Osteoblast (primary cell): Measurements from ENCODE around the gene PHLDA2. TPM values are rescaled to one million over a fixed set of nuclear protein-coding genes. Genes with fewer than 3 reads are reported as not detected.

Experiments
- DNase-seq: peaks from one replicate; pipeline ENCODE4 v3.0.0; 2011; ENCODE audit warnings: low spot score, mixed read lengths; ENCODE audit not compliant: insufficient read length; ENCODE audit errors: missing footprints
- H2AFZ ChIP-seq: 2 replicates; pipeline ENCODE4 v1.6.0; 2011; ENCODE audit warnings: mild to moderate bottlenecking, low read length
- H3K27ac ChIP-seq: 2 replicates; pipeline ENCODE4 v1.5.1; 2011; ENCODE audit warnings: mild to moderate bottlenecking, low read depth, low read length, moderate library complexity
- H3K27me3 ChIP-seq: 2 replicates; pipeline ENCODE4 v1.6.0; 2012; ENCODE audit warnings: mild to moderate bottlenecking, control low read depth, inconsistent platforms, low read length, moderate library complexity; ENCODE audit not compliant: insufficient read depth
- H3K36me3 ChIP-seq: 2 replicates; pipeline ENCODE4 v1.5.1; 2011; ENCODE audit warnings: mild to moderate bottlenecking, low read length, control low read depth, moderate library complexity; ENCODE audit not compliant: insufficient read depth
- H3K4me1 ChIP-seq: 2 replicates; pipeline ENCODE4 v1.5.1; 2011; ENCODE audit warnings: mild to moderate bottlenecking, low read length, control low read depth, moderate library complexity; ENCODE audit not compliant: insufficient read depth
- H3K4me2 ChIP-seq: 2 replicates; pipeline ENCODE4 v1.6.0; 2011; ENCODE audit warnings: mild to moderate bottlenecking, low read length; ENCODE audit not compliant: insufficient read depth
- H3K4me3 ChIP-seq: fragments of 200-600 bp; sonication (generic); 3 replicates; pipeline ENCODE4 v1.5.1; 2012; ENCODE audit warnings: mild to moderate bottlenecking, low read length, inconsistent platforms; ENCODE audit not compliant: insufficient read depth
- H3K79me2 ChIP-seq: 2 replicates; pipeline ENCODE4 v1.6.0; 2012; ENCODE audit warnings: mild to moderate bottlenecking, low read length, control low read depth, inconsistent platforms; ENCODE audit not compliant: insufficient read depth
- H3K9me3 ChIP-seq: 2 replicates; pipeline ENCODE4 v1.5.1; 2011; ENCODE audit warnings: low read depth, low read length, control low read depth
- H4K20me1 ChIP-seq: 2 replicates; pipeline ENCODE4 v1.6.0; 2012; ENCODE audit warnings: mild to moderate bottlenecking, low read length, control low read depth; ENCODE audit not compliant: insufficient read depth
- total RNA-seq: library from RNA; depleted of rRNA; stranded (reverse); fragments of >200 nt; gene quantifications from 2 replicates; pipeline ENCODE4 v1.2.3, GENCODE V29; 2012
- TF ChIP-seq, protein P1 (sequence below): IDR thresholded peaks from 2 replicates; pipeline ENCODE4 v1.5.1; 2011; ENCODE audit warnings: mild to moderate bottlenecking, low read depth, low read length, moderate library complexity; ENCODE audit errors: extremely low read depth

The PHLDA2 gene
- total RNA-seq, 1 donor: 2.5 TPM

DNA sequence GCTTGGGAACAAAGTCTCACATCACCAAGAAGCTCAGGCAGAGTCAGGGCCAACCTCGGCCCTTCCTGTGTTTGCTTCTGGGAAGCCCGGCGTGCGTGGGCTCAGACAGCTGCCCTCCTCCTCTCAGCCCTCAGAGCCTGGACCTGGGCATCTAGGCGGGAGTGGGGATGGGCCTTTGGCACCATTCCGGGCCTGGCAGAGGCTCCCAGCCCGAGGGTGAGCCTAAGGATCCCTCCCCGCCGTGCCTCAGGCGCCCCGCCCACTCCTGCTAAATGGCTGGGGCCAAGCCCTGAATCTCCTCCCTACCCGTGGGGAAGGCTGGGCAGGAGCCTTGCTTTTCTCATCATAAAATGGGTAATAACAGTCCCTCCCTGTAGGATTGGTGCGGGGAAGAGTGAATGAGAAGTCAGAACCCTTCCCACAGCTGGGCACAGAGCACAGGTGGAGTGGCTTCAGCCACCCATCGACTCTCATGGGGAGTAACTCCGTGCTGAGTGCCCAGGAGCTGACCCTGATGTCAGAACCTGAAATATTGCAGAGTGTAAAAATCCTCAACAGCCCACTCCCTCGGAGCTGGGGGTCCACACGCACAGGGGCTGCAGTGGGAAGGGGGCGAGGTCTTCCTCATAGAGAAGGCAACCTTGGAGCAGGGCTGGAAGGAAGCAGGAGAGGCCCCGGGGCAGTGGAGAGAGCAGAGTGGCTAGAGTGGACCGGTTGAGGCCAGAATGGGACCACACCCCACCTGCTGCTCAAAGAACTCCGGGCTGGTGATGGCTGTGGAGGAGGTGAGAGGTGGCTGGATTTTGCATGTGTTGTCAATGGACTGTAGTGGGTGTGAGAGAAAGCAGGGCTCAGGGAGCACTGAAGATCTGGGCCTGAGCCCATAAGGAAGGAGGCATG lies 24.8 kb downstream of the PHLDA2 start:
- H3K27me3 ChIP-seq: no peaks in the 10 kb centered on the region
- DNase-seq: no peak
- no peaks in the 10 kb centered on the region for H3K79me2 ChIP-seq
- TF ChIP-seq, protein P1, sequence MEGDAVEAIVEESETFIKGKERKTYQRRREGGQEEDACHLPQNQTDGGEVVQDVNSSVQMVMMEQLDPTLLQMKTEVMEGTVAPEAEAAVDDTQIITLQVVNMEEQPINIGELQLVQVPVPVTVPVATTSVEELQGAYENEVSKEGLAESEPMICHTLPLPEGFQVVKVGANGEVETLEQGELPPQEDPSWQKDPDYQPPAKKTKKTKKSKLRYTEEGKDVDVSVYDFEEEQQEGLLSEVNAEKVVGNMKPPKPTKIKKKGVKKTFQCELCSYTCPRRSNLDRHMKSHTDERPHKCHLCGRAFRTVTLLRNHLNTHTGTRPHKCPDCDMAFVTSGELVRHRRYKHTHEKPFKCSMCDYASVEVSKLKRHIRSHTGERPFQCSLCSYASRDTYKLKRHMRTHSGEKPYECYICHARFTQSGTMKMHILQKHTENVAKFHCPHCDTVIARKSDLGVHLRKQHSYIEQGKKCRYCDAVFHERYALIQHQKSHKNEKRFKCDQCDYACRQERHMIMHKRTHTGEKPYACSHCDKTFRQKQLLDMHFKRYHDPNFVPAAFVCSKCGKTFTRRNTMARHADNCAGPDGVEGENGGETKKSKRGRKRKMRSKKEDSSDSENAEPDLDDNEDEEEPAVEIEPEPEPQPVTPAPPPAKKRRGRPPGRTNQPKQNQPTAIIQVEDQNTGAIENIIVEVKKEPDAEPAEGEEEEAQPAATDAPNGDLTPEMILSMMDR: no peak
- H3K4me2 ChIP-seq: no peak overlapping the region
- H3K4me1 ChIP-seq: no peaks in the 10 kb centered on the region
- no peak overlapping the region for H3K27ac ChIP-seq
- no peak overlapping the region for H2AFZ ChIP-seq
- no peak overlapping the region for H3K4me3 ChIP-seq
- no peaks in the 10 kb centered on the region for H3K9me3 ChIP-seq
- no peaks in the 10 kb centered on the region for H3K36me3 ChIP-seq
- H4K20me1 ChIP-seq: no peaks in the 10 kb centered on the region

DNA sequence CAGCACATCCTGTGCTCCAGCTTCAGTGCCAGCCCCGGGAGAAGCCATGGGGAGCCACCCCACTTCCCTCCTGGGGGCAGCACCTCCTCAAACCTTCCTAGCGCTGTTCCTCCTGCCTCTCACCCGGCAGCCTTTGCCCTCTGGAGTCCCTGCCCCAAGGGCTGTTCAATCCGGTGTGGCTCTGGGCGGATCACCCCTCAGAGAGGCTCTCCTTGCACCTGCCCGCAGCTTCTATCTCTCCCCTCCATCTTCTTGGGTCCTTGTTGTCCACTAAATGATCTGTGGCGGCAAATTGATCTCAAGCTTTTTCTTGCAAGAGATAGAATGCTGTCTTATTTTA lies 25.6 kb downstream of the PHLDA2 start:
- H3K4me3 ChIP-seq: no peak overlapping the region

DNA sequence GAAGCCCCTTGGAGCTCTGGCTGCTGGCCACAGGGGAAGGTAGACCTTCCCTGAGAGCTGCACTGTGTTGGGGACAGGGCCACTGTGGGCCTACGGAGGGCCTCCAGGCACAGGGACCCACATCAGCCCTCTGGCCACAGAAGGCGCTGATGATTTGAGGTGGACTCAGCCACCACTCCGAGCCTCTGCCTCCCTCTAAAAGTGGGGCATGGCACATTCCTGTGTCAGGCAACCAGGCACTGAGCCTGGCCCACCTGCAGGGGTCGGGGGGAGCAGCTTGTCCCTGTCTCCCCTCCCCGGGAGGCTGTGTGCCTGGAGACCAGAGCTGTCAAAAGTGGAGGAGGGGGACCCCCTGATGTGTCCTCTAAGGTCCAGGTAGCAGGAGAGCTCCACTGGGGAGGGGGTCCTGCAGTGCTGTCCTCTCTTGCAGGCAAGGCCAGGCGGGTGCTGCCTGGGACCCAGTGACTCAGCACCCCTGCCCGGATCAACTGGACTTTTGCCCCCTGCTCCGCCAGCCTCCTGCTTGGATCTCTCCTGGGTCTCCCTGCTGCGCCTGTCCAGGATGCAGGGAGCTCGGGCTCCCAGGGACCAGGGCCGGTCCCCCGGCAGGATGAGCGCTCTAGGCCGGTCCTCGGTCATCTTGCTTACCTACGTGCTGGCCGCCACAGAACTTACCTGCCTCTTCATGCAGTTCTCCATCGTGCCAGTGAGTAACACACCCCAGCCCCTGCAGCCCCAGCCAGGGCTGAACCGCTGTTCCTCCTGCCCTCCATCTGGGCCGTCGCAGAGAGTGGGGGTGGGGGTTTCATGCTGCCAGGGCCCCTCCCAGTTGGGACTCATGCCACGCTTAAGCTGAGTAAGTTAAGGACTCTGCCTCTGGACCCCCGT lies 26.2 kb downstream of the PHLDA2 start:
- H3K79me2 ChIP-seq: no peaks in the 10 kb centered on the region
- H3K9me3 ChIP-seq: no peaks in the 10 kb centered on the region
- TF ChIP-seq, protein P1: no peak
- peak overlapping the region; percentile 85 for H2AFZ ChIP-seq
- peak overlapping the region; percentile 86 for H3K4me2 ChIP-seq
- no peak for DNase-seq
- peaks cover 10% of the 10 kb centered on the region for H3K4me1 ChIP-seq
- no peak overlapping the region for H3K27ac ChIP-seq
- peak overlapping the region; percentile 82 for H3K4me3 ChIP-seq
- no peaks in the 10 kb centered on the region for H3K36me3 ChIP-seq
- no peaks in the 10 kb centered on the region for H4K20me1 ChIP-seq
- H3K27me3 ChIP-seq: no peaks in the 10 kb centered on the region

More for the DNA sequence above, 25.6 kb downstream of the PHLDA2 start:
- no peaks in the 10 kb centered on the region for H3K36me3 ChIP-seq
- H3K27ac ChIP-seq: no peak overlapping the region
- H3K79me2 ChIP-seq: no peaks in the 10 kb centered on the region
- no peaks in the 10 kb centered on the region for H3K9me3 ChIP-seq
- no peak overlapping the region for H3K4me2 ChIP-seq
- H4K20me1 ChIP-seq: no peaks in the 10 kb centered on the region
- H3K27me3 ChIP-seq: no peaks in the 10 kb centered on the region
- TF ChIP-seq, protein P1: no peak
- DNase-seq: no peak
- peaks cover 4% of the 10 kb centered on the region for H3K4me1 ChIP-seq
- H2AFZ ChIP-seq: no peak overlapping the region
